KOPT-K1 (cell line): ENCODE measurements around the gene COL27A1.

Source experiments
- H3K27ac ChIP-seq: fragments of 200-600 bp; sonication (generic); 2 replicates; pipeline ENCODE4 v1.5.1; 2016; ENCODE audit warnings: antibody characterized with exemption, mild to moderate bottlenecking, low read depth, low read length; ENCODE audit not compliant: poor library complexity, severe bottlenecking
- H3K36me3 ChIP-seq: fragments of 200-600 bp; sonication (generic); 2 replicates; pipeline ENCODE4 v1.5.1; 2017; ENCODE audit warnings: antibody characterized with exemption, mild to moderate bottlenecking, low read length, moderate library complexity; ENCODE audit not compliant: insufficient read depth
- H3K9me3 ChIP-seq: fragments of 200-600 bp; sonication (generic); 2 replicates; pipeline ENCODE4 v1.5.1; 2017; ENCODE audit warnings: antibody characterized with exemption, low read length, mild to moderate bottlenecking; ENCODE audit not compliant: insufficient read depth, poor library complexity, severe bottlenecking

COL27A1 gene

GRCh38 chr9:114308361-114308950 lies 153.1 kb downstream of the COL27A1 start:
- Histone ChIP-seq H3K27ac (no peak overlapping the region), H3K36me3 (no peaks in the 10 kb centered on the region), H3K9me3 (no peaks in the 10 kb centered on the region)

GRCh38 chr9:114309096-114309495 lies 153.8 kb downstream of the COL27A1 start:
- H3K9me3 ChIP-seq: no peaks in the 10 kb centered on the region
- no peak overlapping the region for H3K27ac ChIP-seq

GRCh38 chr9:114310471-114311450 lies 155.4 kb downstream of the COL27A1 start:
- Histone ChIP-seq H3K36me3 (no peaks in the 10 kb centered on the region), H3K9me3 (no peaks in the 10 kb centered on the region), H3K27ac (no peak overlapping the region)

More at GRCh38 chr9:114309096-114309495, 153.8 kb downstream of the COL27A1 start:
- no peaks in the 10 kb centered on the region for H3K36me3 ChIP-seq

- H3K9me3 ChIP-seq: no peaks in the 10 kb centered on the region
- H3K27ac ChIP-seq: no peak overlapping the region
- no peaks in the 10 kb centered on the region for H3K36me3 ChIP-seq
Measured at GRCh38 chr9:114311571-114312512, 156.5 kb downstream of the COL27A1 start.

GRCh38 chr9:114312513-114312875 lies 157.2 kb downstream of the COL27A1 start:
- H3K9me3 ChIP-seq: no peaks in the 10 kb centered on the region

GRCh38 chr9:114313186-114313585 lies 157.8 kb downstream of the COL27A1 start:
- Histone ChIP-seq H3K9me3 (no peaks in the 10 kb centered on the region), H3K36me3 (no peaks in the 10 kb centered on the region), H3K27ac (no peak overlapping the region)

More at GRCh38 chr9:114312513-114312875, 157.2 kb downstream of the COL27A1 start:
- Histone ChIP-seq H3K27ac (no peak overlapping the region), H3K36me3 (no peaks in the 10 kb centered on the region)

GRCh38 chr9:114314256-114314867 lies 159.0 kb downstream of the COL27A1 start:
- Histone ChIP-seq H3K36me3 (no peaks in the 10 kb centered on the region), H3K27ac (no peak overlapping the region)

GRCh38 chr9:114314881-114315722 lies 159.8 kb downstream of the COL27A1 start:
- H3K9me3 ChIP-seq: no peaks in the 10 kb centered on the region
- H3K27ac ChIP-seq: no peak overlapping the region

More at GRCh38 chr9:114314256-114314867, 159.0 kb downstream of the COL27A1 start:
- H3K9me3 ChIP-seq: no peaks in the 10 kb centered on the region

GRCh38 chr9:114315723-114316363 lies 160.5 kb downstream of the COL27A1 start:
- no peak overlapping the region for H3K27ac ChIP-seq
- H3K36me3 ChIP-seq: no peaks in the 10 kb centered on the region

More at GRCh38 chr9:114314881-114315722, 159.8 kb downstream of the COL27A1 start:
- H3K36me3 ChIP-seq: no peaks in the 10 kb centered on the region

GRCh38 chr9:114316605-114317230 lies 161.4 kb downstream of the COL27A1 start:
- H3K27ac ChIP-seq: no peak overlapping the region
- no peaks in the 10 kb centered on the region for H3K36me3 ChIP-seq

More at GRCh38 chr9:114315723-114316363, 160.5 kb downstream of the COL27A1 start:
- no peaks in the 10 kb centered on the region for H3K9me3 ChIP-seq

GRCh38 chr9:114317665-114318357 lies 162.5 kb downstream of the COL27A1 start:
- H3K36me3 ChIP-seq: no peaks in the 10 kb centered on the region
- no peak overlapping the region for H3K27ac ChIP-seq
- H3K9me3 ChIP-seq: no peaks in the 10 kb centered on the region

More at GRCh38 chr9:114316605-114317230, 161.4 kb downstream of the COL27A1 start:
- H3K9me3 ChIP-seq: no peaks in the 10 kb centered on the region

- Histone ChIP-seq H3K27ac (no peak overlapping the region), H3K9me3 (no peaks in the 10 kb centered on the region), H3K36me3 (no peaks in the 10 kb centered on the region)
Measured at GRCh38 chr9:114318416-114318815, 163.1 kb downstream of the COL27A1 start.
